Natural killer cell treated with Interleukin-12 subunit alpha and Interleukin-12 subunit beta and Interleukin-15 and Interleukin-18, amount 100 ng/mL, for 72 hours (primary cell): Measurements from ENCODE around the gene DTNBP1. TPM values are rescaled to one million over a fixed set of nuclear protein-coding genes. Genes with fewer than 3 reads are reported as not detected.
"Not testable (repeated sequence)": the region's sequence is repeated elsewhere in the genome, so short reads cannot be mapped to it uniquely, and the experiment has no call there.

Experiments used
- ATAC-seq, 2 donors: fragments of 150-1000 bp; cut with Tn5 transposase in 1 of 2; sonication (Bioruptor Pico), chemical (Tn5 transposase) in 1 of 2; 2 replicates each; pipeline ENCODE4 v1.10.0; 2021
- DNase-seq: peaks from one replicate; pipeline ENCODE4 v3.0.0; 2022; ENCODE audit warnings: low spot score
- H3K27ac Mint-ChIP-seq, 2 donors: 1 replicate in 1 of 2; 2 replicates in 1 of 2; pipeline ENCODE4 v1.8.0; 2022; ENCODE audit warnings: mixed read lengths in 2 of 2, mild to moderate bottlenecking in 1 of 2, moderate library complexity in 1 of 2
- H3K27me3 Mint-ChIP-seq, 2 donors: 1 replicate in 1 of 2; 2 replicates in 1 of 2; pipeline ENCODE4 v1.8.0; 2022; ENCODE audit warnings: mixed read lengths in 2 of 2
- H3K36me3 Mint-ChIP-seq: one replicate; pipeline ENCODE4 v1.8.0; 2022; ENCODE audit warnings: mixed read lengths
- H3K4me1 Mint-ChIP-seq, 2 donors: 1 replicate in 1 of 2; 2 replicates in 1 of 2; pipeline ENCODE4 v1.8.0; 2022; ENCODE audit warnings: low read depth in 2 of 2, mixed read lengths in 2 of 2, mild to moderate bottlenecking in 1 of 2
- H3K4me3 Mint-ChIP-seq: one replicate; pipeline ENCODE4 v1.8.0; 2022; ENCODE audit warnings: mixed read lengths
- H3K9me3 Mint-ChIP-seq: 2 replicates; pipeline ENCODE4 v1.8.0; 2022; ENCODE audit warnings: mixed read lengths
- total RNA-seq, 2 donors: library from RNA; stranded (reverse); gene quantifications; one replicate each; pipeline ENCODE4 v1.2.3, GENCODE V29; 2022

DTNBP1 gene
- total RNA-seq, 2 donors from 2014 or later = 21.5 to 32.6 TPM

DNA sequence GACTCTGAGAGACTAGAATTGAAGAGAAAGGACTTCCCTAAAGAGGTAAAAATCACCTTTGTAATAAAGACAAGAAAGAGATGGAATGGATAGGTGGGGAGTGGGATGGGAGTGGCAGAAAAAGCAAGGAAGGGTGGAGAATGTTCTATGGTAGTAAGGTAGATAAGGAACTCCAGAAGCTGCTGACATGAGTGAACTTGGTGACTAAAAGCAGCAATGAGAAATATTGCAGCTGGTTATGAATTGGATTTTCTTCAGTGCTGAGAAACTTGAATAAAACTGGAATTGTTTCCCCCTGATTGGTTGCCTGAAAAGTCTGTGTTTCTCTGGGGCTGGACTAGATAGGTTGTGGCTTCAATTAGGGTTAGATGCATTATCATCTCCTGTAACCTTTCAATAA is 15.7 kb upstream of the DTNBP1 start:
- Mint-ChIP-seq H3K27me3 (peaks cover 4 to 6% of the 10 kb centered on the region in 2 donors), H3K9me3 (no peaks in the 10 kb centered on the region), H3K27ac (no peak overlapping the region), H3K4me3 (no peak overlapping the region), H3K4me1 (peaks cover 4 to 6% of the 10 kb centered on the region in 2 donors), H3K36me3 (no peaks in the 10 kb centered on the region)
- ATAC-seq (no peak), DNase-seq (no peak)

GRCh38 chr6:15677822-15678221 is 15.0 kb upstream of the DTNBP1 start:
- no peaks in the 10 kb centered on the region for H3K9me3 Mint-ChIP-seq
- H3K27ac Mint-ChIP-seq = no peak overlapping the region

GRCh38 chr6:15675536-15676220 is 12.8 kb upstream of the DTNBP1 start:
- no peak overlapping the region for H3K4me3 Mint-ChIP-seq
- H3K36me3 Mint-ChIP-seq = no peaks in the 10 kb centered on the region
- peaks cover 8 to 11% of the 10 kb centered on the region in 2 donors for H3K27me3 Mint-ChIP-seq
- no peaks in the 10 kb centered on the region for H3K4me1 Mint-ChIP-seq
- no peak for ATAC-seq
- no peak overlapping the region for H3K27ac Mint-ChIP-seq
- H3K9me3 Mint-ChIP-seq = no peaks in the 10 kb centered on the region
- no peak for DNase-seq

More at GRCh38 chr6:15677822-15678221, 15.0 kb upstream of the DTNBP1 start:
- no peak overlapping the region for H3K4me3 Mint-ChIP-seq
- no peak for DNase-seq
- peaks cover under 1% of the 10 kb centered on the region in 2 donors for H3K4me1 Mint-ChIP-seq
- no peak for ATAC-seq
- H3K27me3 Mint-ChIP-seq = peaks cover 6 to 9% of the 10 kb centered on the region in 2 donors
- no peaks in the 10 kb centered on the region for H3K36me3 Mint-ChIP-seq

- no peak for DNase-seq
- Mint-ChIP-seq H3K27ac (no peak overlapping the region), H3K4me1 (no peaks in the 10 kb centered on the region), H3K27me3 (peaks cover 14% of the 10 kb centered on the region in 2 donors), H3K9me3 (no peaks in the 10 kb centered on the region), H3K36me3 (no peaks in the 10 kb centered on the region), H3K4me3 (no peak overlapping the region)
- ATAC-seq = no peak
Measured at GRCh38 chr6:15674690-15675386, 12.0 kb upstream of the DTNBP1 start.

- Mint-ChIP-seq H3K27ac (no peak overlapping the region), H3K27me3 (peaks cover 15 to 18% of the 10 kb centered on the region in 2 donors), H3K4me3 (no peak overlapping the region), H3K36me3 (no peaks in the 10 kb centered on the region), H3K9me3 (no peaks in the 10 kb centered on the region), H3K4me1 (no peaks in the 10 kb centered on the region)
- ATAC-seq = no peak
- no peak for DNase-seq
Measured at GRCh38 chr6:15673666-15674065, 10.8 kb upstream of the DTNBP1 start.

- H3K4me3 Mint-ChIP-seq = no peak overlapping the region
- no peaks in the 10 kb centered on the region for H3K9me3 Mint-ChIP-seq
- H3K36me3 Mint-ChIP-seq = no peaks in the 10 kb centered on the region
- H3K4me1 Mint-ChIP-seq = no peaks in the 10 kb centered on the region
- ATAC-seq (no peak), DNase-seq (no peak)
- peaks cover 16 to 20% of the 10 kb centered on the region in 2 donors for H3K27me3 Mint-ChIP-seq
- no peak overlapping the region for H3K27ac Mint-ChIP-seq
Measured at GRCh38 chr6:15672818-15673217, 10.0 kb upstream of the DTNBP1 start.

GRCh38 chr6:15672291-15672690 is 9.5 kb upstream of the DTNBP1 start:
- Mint-ChIP-seq H3K4me3 (no peak overlapping the region), H3K9me3 (no peaks in the 10 kb centered on the region), H3K27me3 (peaks cover 14 to 22% of the 10 kb centered on the region in 2 donors), H3K4me1 (no peaks in the 10 kb centered on the region), H3K36me3 (no peaks in the 10 kb centered on the region), H3K27ac (no peak overlapping the region)
- DNase-seq (no peak), ATAC-seq (no peak)

- no peaks in the 10 kb centered on the region for H3K36me3 Mint-ChIP-seq
Measured at GRCh38 chr6:15668918-15669317, 6.1 kb upstream of the DTNBP1 start.

GRCh38 chr6:15666896-15667295 is 4.1 kb upstream of the DTNBP1 start:
- H3K36me3 Mint-ChIP-seq, H3K9me3 Mint-ChIP-seq, H3K27ac Mint-ChIP-seq, ATAC-seq, H3K4me3 Mint-ChIP-seq, DNase-seq: not testable (repeated sequence)
- H3K27me3 Mint-ChIP-seq = peaks cover 14 to 16% of the 10 kb centered on the region in 2 donors
- H3K4me1 Mint-ChIP-seq = peaks cover 9 to 13% of the 10 kb centered on the region in 2 donors

More at GRCh38 chr6:15668918-15669317, 6.1 kb upstream of the DTNBP1 start:
- DNase-seq = no peak
- Mint-ChIP-seq H3K4me3 (no peak overlapping the region), H3K4me1 (peaks cover 2 to 4% of the 10 kb centered on the region in 2 donors), H3K27ac (no peak overlapping the region), H3K27me3 (peaks cover 17 to 22% of the 10 kb centered on the region in 2 donors), H3K9me3 (no peaks in the 10 kb centered on the region)
- no peak for ATAC-seq

DNA sequence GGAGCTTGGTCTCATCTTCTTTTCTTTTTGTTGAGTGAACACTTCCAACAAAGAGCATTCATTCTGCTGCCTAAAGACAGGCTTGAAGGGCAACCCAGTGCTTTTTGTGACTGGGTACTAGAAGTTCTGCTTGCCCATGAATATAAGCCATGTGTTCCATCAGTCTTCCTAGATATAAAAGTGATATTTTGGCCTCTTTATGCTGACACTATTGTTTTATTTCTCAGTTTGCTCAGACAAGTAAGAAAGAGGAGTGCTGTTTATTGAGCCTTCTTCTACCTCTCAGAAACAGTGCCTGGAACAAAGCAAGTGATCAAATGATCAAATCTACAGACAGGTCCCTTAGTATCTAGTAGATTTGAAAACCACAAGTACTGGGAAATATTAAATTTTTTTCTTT is 2.4 kb upstream of the DTNBP1 start:
- H3K27ac Mint-ChIP-seq = no peak overlapping the region

GRCh38 chr6:15663130-15663871 is 473 bp upstream of the DTNBP1 start:
- H3K36me3 Mint-ChIP-seq = no peaks in the 10 kb centered on the region
- H3K4me3 Mint-ChIP-seq = peak overlapping the region; percentile 77
- DNase-seq = no peak
- peaks cover 2% of the 10 kb centered on the region for H3K9me3 Mint-ChIP-seq
- H3K4me1 Mint-ChIP-seq = peaks cover 18 to 28% of the 10 kb centered on the region in 2 donors
- H3K27me3 Mint-ChIP-seq = peaks cover 6 to 7% of the 10 kb centered on the region in 2 donors
- peak overlapping the region; percentile 43 to 55 for H3K27ac Mint-ChIP-seq
- ATAC-seq = no peak

More for the DNA sequence above, 2.4 kb upstream of the DTNBP1 start:
- ATAC-seq (no peak), DNase-seq (no peak)
- Mint-ChIP-seq H3K4me1 (peaks cover 10 to 14% of the 10 kb centered on the region in 2 donors), H3K27me3 (peaks cover 12 to 13% of the 10 kb centered on the region in 2 donors), H3K36me3 (no peaks in the 10 kb centered on the region), H3K4me3 (no peak overlapping the region), H3K9me3 (peaks cover 2% of the 10 kb centered on the region)

GRCh38 chr6:15661853-15662325 is 939 bp downstream of the DTNBP1 start:
- Mint-ChIP-seq H3K9me3 (peaks cover 2% of the 10 kb centered on the region), H3K36me3 (no peaks in the 10 kb centered on the region), H3K4me1 (peaks cover 29 to 41% of the 10 kb centered on the region in 2 donors), H3K27ac (peak overlapping the region; percentile 26 to 40), H3K27me3 (peaks cover 0 to 7% of the 10 kb centered on the region in 2 donors), H3K4me3 (peak overlapping the region; percentile 74)
- DNase-seq (no peak), ATAC-seq (no peak)

DNA sequence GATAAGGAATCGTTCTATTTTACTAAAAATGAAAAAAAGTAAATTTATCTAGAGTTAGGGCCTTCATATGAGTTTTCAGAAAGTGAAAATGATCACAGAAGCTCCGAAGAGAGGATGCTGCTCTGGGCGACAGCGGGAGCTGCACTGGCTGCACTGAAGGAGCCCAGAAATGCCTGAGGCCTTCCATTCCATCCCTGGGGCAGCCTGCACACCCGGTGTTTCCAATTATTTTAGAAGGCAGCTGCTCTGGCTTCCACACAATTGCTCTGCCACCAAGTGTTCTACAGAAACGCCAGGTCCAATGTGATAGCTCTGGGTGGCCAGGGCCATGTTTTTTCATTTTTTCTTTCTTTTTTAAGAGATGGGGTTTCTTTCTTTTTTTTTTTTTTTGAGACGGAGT is 3.6 kb downstream of the DTNBP1 start:
- ATAC-seq = no peak
- Mint-ChIP-seq H3K36me3 (no peaks in the 10 kb centered on the region), H3K4me1 (peaks cover 29 to 39% of the 10 kb centered on the region in 2 donors)

More for the DNA sequence above, 3.6 kb downstream of the DTNBP1 start:
- Mint-ChIP-seq H3K27ac (peak overlapping the region; percentile 8 to 36), H3K27me3 (peaks cover 0 to 6% of the 10 kb centered on the region in 2 donors), H3K4me3 (peak overlapping the region; percentile 48), H3K9me3 (peaks cover 2% of the 10 kb centered on the region)
- no peak for DNase-seq
